GM18909 (cell line): Measurements from ENCODE around the gene HAP1.
"Not testable (repeated sequence)": the region's sequence is repeated elsewhere in the genome, so short reads cannot be mapped to it uniquely, and the experiment has no call there.

Experiments used
- ATAC-seq: cut with Tn5 transposase; IDR thresholded peaks from one replicate; pipeline ENCODE4 v1.9.1; 2021; ENCODE audit warnings: mild to moderate bottlenecking; ENCODE audit not compliant: unreplicated experiment, poor library complexity

Gene HAP1

DNA sequence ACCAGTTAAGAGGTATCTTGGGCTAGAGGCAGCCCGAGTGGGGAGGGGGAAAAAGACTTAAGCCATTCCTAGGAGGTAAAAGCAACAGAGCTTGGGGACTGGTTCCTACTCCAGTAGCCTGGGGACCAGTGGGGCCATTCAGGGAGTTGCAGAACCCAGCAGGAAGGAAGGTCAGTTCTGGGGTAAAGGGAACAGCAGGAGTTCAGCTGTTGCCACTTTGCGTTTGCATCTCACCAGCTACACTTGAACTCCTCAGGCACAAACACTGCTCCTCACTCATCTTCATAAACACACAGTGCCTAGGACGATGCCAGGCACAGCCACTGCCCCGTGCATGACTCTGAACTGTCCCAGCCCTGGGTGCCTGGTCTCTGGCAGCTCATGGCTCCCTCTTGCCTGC is 4.0 kb downstream of the HAP1 start:
- ATAC-seq: no peak

- ATAC-seq: no peak
Measured at GRCh38 chr17:41728056-41728455, 6.4 kb downstream of the HAP1 start.

DNA sequence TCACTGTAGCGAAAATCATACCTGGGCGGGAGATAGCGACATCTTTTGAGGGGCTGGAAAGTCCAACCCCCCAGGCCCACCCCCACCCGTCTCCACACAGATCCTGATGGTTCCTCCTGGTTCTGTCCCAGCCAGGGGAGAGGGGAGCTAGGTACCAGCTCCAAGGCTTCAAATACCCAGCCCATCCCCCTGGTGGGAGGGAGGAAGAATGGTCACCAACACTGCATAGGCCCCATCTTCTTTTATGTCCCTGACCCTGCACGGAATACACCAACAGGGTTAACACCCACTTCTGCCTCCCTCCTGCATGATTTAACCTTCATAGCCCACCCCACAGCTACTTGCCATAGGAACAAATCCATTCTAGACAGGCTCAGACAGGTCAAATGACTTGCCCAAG is 9.3 kb downstream of the HAP1 start:
- no peak for ATAC-seq

DNA sequence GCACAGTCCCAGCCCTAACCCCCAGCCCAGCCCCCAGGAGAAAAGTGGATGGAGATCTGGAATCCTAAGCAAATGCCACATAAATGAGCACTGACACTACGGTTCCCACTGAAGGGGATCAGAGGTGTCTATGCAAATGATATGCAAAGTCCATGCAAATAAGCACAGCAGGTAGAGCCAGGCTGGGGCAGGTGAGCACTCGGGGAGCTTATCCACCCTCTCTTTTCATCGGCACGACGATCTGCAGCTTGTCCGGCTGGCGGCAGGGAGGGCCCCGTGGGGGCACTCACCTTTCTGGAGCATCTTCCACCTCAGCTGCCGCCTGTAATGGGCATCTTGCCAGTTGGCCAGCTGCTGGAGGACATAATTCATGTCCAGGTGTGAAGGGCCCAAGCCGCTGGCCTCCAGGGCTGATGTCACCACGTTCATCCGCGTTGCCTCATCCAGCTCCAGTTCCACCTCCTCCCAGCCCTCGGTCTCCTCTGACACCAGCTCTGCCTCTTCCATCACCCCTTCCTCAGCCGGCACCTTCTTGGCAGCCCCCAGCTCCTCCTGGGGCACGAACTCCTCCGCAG is 9.9 kb downstream of the HAP1 start:
- ATAC-seq: no peak

GRCh38 chr17:41723801-41724475 is 10.5 kb downstream of the HAP1 start:
- ATAC-seq: no peak

DNA sequence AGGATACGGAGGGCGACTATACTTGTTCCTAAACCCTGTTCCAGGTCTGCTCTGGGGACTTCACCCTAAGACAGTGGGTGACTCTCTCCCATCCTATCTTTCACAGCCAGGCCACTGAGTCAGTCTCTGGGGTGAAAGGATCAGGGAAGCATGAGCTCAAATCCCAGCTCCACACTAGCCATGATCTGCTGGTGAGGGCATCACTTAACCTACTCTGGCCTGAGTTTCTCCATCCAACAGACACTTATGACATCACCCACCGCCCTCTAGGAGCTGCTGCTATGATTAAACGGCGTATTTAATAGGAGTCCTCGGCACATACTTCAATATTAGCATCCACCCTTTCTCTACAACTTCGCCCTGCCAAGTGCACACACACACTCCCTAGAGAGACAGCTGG is 12.2 kb downstream of the HAP1 start:
- ATAC-seq: no peak

GRCh38 chr17:41718287-41718645 is 16.2 kb downstream of the HAP1 start:
- ATAC-seq: no peak

DNA sequence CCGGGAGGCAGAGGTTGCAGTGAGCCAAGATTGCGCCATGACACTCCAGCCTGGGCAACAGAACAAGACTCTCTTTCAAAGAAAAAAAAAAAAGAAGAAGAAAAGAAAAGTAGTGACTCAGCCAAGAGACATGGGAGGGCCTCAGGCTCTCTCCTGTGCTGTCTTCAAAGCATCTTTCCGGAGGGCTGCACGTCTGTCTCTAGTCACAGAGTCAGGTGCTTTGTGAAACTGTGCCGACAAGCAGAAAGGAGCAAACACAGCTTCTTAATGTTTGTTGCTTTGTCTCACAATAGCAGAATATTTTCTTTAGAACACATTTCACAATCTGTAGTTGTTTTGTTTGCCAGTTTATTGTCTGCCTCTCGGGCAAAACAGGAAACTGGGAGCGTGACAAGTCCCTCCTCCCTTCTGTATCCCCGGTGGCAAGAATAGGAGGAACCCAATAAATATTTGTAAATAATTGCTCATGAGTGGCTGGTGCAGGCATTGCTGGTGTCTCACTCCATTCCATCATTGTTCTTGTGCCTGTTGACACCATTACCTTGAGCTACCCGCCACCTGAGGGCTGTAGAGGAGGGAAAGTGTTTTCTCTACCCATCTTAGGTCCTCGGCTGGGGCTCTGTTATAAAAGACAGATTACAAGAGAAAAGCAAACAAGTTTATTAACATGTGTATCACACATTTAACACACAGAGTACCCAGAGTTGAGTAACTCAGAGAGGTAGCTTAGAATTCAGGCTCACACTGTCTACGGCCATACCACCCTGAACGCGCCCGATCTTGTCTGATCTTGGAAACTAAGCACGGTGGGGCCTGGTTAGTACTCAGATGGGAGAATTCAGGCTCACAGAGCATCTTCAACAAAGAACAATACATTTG is 16.8 kb downstream of the HAP1 start:
- ATAC-seq: no peak

DNA sequence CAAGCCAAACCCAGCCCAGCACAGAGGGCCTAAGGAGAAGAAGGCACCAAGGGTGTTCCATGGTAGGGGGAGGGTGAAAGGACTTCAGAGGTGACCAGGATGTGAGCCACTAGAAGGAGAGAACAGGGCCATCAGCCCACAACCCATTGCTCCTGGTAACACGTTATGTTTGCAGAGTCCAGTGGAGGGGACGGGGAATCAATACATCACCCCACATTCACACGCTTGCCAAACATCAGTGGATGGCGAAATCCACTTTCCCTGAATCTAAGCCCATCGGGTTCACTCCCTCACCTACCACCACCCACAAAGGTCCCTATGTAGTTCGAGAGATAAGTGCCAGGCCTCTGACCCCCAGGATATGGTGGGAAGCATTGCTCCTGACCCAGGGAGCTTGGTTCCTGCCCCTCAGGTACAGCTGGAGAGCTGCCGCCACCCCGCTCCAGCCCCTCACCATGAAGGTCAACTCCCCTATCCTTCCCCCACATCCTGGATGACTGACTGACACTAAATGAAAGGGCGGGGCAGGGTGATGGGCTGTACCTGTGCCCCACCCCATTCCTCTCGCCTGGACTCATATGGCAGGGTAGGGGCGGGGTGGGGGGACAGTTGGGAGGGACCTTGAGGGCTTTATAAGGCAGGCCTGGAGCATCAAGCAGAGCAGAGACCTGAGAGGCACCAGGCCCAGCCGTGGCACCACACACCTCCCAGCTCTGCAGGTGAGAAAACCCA is 22.6 kb downstream of the HAP1 start, which contains the start of gene GAST:
GAST (plus strand) TSS at position 663 of the 732 bp plus-strand sequence. CDS start 3,106 bp downstream, outside the sequence.
- ATAC-seq: no peak

GRCh38 chr17:41710472-41711090 is 23.9 kb downstream of the HAP1 start:
- no peak for ATAC-seq

- ATAC-seq: no peak
Measured at GRCh38 chr17:41707803-41708669, 26.4 kb downstream of the HAP1 start.

- ATAC-seq: no peak
Measured at GRCh38 chr17:41705271-41705991, 29.0 kb downstream of the HAP1 start.

- no peak for ATAC-seq
Measured at GRCh38 chr17:41702712-41703111, 31.7 kb downstream of the HAP1 start.

DNA sequence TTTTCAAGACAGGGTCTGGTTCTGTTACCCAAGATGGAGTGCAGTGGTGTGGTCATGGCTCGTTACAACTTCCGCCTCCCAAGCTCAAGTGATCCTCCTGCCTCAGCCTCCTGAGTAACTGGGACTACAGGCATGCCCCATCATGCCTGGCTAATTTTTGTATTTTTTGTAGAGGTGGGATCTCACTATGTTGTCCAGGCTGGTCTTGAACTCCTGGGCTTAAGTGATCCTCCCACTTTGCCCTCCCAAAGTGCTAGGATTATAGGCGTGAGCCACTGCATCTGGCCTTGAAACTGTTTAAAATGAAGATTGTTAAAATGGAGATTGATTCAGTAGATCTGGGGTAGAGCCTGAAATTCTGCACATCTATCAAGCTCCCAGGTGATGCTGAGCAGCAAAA is 33.6 kb downstream of the HAP1 start:
- not testable (repeated sequence) for ATAC-seq

DNA sequence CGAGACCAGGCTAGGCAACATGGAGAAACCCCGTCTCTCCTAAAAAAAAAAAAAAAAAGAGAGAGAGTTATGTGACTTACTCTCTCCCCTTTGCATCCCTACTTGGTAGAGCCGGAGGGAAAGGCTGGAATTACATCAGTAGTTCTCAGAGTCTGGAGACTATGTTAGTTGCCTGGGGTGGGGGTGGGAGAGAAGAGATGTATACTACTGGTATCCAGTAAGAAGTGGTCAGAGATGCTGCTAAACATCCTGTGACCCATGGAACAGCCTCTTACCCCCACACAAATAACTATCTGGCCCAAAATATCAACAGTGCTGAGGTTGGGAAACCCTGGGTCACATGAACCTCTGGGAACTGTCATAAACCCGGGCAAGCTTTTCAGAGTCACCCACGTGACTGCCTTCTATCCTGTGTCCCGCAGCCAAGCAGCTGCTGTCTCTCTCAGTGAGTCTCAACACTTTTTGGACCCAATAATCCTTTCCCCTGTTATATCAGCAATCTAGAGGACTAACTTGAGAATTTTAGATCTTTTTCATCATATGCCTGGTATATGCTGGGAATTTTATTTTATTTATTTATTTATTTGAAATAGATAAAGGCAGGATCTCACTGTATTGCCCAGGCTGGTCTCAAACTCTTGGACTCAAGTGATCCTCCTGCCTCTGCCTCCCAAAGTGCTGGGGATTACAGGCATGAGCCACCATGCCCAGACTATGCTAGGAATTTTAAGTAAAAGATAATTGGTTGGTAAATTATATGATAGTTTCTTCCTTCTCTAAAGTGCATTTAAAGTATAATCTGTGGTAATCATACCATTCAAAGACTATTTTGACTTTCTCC is 37.1 kb downstream of the HAP1 start:
- ATAC-seq: no peak

DNA sequence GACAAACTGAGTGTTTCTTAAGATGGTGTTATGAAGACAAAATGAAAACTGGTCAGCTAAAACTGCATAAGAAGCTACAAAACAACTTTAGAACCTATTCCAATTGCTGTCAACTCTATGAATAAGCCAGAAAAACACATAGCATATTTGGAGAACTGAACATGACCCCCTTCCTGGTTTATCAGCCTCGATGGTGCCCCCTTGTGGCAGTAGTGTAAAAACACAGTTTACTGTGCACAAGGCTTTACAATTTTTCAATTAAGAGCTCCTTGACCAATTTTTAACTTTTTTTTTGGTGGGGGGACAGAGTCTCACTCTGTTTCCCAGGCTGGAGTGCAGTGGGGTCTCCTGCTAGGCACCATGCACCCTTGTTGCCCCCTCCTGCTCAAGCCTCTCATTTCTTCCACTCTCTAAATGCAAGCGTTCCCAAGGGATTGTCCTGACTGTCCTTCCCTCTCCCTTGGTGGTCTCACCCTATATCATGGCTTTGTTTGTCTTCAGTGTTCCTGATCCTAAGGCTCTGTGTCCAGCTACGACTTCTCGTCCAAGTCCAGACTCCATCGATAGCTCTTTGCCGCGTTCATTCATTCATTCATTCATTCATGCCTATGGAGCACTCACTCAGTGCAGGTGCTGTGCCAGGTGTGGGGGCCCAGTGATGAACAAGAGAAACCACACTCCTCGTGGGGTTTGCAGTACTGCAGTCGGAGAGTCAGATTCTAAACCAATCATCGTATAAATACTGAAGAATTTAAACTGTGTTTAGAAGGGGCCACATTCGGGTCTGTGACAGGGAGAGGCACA is 38.3 kb downstream of the HAP1 start:
- ATAC-seq: no peak

- ATAC-seq: no peak
Measured at GRCh38 chr17:41695134-41695661, 39.2 kb downstream of the HAP1 start.
